Right atrium auricular region (tissue), 2 donors: Measurements from ENCODE around the gene PWP1. TPM values are rescaled to one million over a fixed set of nuclear protein-coding genes. Genes with fewer than 3 reads are reported as not detected.

Experiments used
- DNase-seq: peaks from one replicate; pipeline ENCODE4 v3.0.0-alpha.2; 2019; ENCODE audit warnings: low spot score
- H3K27ac ChIP-seq, 2 donors: fragments of 200-600 bp; sonication (generic); 1 replicate in 1 of 2; 2 replicates in 1 of 2; pipeline ENCODE4 v1.5.1; 2016 to 2019
- H3K27me3 ChIP-seq, 2 donors: fragments of 200-600 bp; sonication (generic); one replicate each; pipeline versions ENCODE4 v1.5.1 to v1.6.0; 2017 to 2019
- H3K36me3 ChIP-seq: fragments of 200-600 bp; sonication (generic); one replicate; pipeline ENCODE4 v1.5.1; 2016
- H3K4me1 ChIP-seq, 2 donors: fragments of 200-600 bp; sonication (generic); one replicate each; pipeline versions ENCODE4 v1.5.1 to v1.6.0; 2017 to 2019
- H3K4me3 ChIP-seq, 2 donors: fragments of 200-600 bp; sonication (generic); 1 replicate in 1 of 2; 2 replicates in 1 of 2; pipeline ENCODE4 v1.5.1; 2017 to 2019; ENCODE audit warnings: mild to moderate bottlenecking in 1 of 2, moderate library complexity in 1 of 2
- H3K9me3 ChIP-seq, 2 donors: fragments of 200-600 bp; sonication (generic); one replicate each; pipeline ENCODE4 v1.5.1; 2019
- CTCF ChIP-seq, 2 donors: fragments of 200-600 bp; sonication (generic); IDR thresholded peaks; one replicate each; pipeline ENCODE4 v1.5.1; 2019; ENCODE audit warnings: antibody characterized with exemption in 2 of 2
- total RNA-seq, 2 donors: library from RNA; depleted of rRNA; stranded (reverse); fragments of >200 nt; gene quantifications; one replicate each; pipeline ENCODE4 v1.1.0, GENCODE V29; 2016

PWP1 gene
- total RNA-seq, 2 donors from 2014 or later, result 22.2 to 49.1 TPM

GRCh38 chr12:107649661-107650061, 35.9 kb upstream of the PWP1 start:
- H3K27ac ChIP-seq, result no peak overlapping the region
- H3K9me3 ChIP-seq, result no peaks in the 10 kb centered on the region
- H3K27me3 ChIP-seq, result no peaks in the 10 kb centered on the region
- TF ChIP-seq CTCF (IDR thresholded peaks at IDR 0.05), result no peak
- H3K36me3 ChIP-seq, result no peaks in the 10 kb centered on the region
- no peaks in the 10 kb centered on the region for H3K4me1 ChIP-seq
- no peak overlapping the region for H3K4me3 ChIP-seq
- DNase-seq, result no peak

- H3K9me3 ChIP-seq, result no peaks in the 10 kb centered on the region
- H3K4me1 ChIP-seq, result no peaks in the 10 kb centered on the region
- H3K4me3 ChIP-seq, result no peak overlapping the region
- DNase-seq, result no peak
- no peak overlapping the region for H3K27ac ChIP-seq
- no peaks in the 10 kb centered on the region for H3K27me3 ChIP-seq
- TF ChIP-seq CTCF (IDR thresholded peaks at IDR 0.05), result no peak
- H3K36me3 ChIP-seq, result no peaks in the 10 kb centered on the region
Measured at GRCh38 chr12:107650977-107651376, 34.6 kb upstream of the PWP1 start.

GRCh38 chr12:107651571-107652449, 33.8 kb upstream of the PWP1 start:
- DNase-seq, result no peak
- H3K27me3 ChIP-seq, result no peaks in the 10 kb centered on the region
- H3K27ac ChIP-seq, result no peak overlapping the region
- TF ChIP-seq CTCF (IDR thresholded peaks at IDR 0.05), result no peak
- H3K36me3 ChIP-seq, result no peaks in the 10 kb centered on the region
- no peaks in the 10 kb centered on the region for H3K9me3 ChIP-seq
- H3K4me3 ChIP-seq, result no peak overlapping the region
- no peaks in the 10 kb centered on the region for H3K4me1 ChIP-seq

- Histone ChIP-seq H3K4me1 (no peaks in the 10 kb centered on the region), H3K27me3 (no peaks in the 10 kb centered on the region), H3K27ac (no peak overlapping the region), H3K36me3 (no peaks in the 10 kb centered on the region), H3K4me3 (no peak overlapping the region), H3K9me3 (no peaks in the 10 kb centered on the region)
- no peak for TF ChIP-seq CTCF (IDR thresholded peaks at IDR 0.05)
- no peak for DNase-seq
Measured at GRCh38 chr12:107653519-107653918, 32.1 kb upstream of the PWP1 start.

- H3K27me3 ChIP-seq, result no peaks in the 10 kb centered on the region
- no peak for DNase-seq
- no peaks in the 10 kb centered on the region for H3K9me3 ChIP-seq
- H3K4me1 ChIP-seq, result no peaks in the 10 kb centered on the region
- no peak for TF ChIP-seq CTCF (IDR thresholded peaks at IDR 0.05)
- H3K36me3 ChIP-seq, result no peaks in the 10 kb centered on the region
- H3K27ac ChIP-seq, result no peak overlapping the region
- no peak overlapping the region for H3K4me3 ChIP-seq
Measured at GRCh38 chr12:107654873-107655272, 30.7 kb upstream of the PWP1 start.
